Panc1 (cell line): ENCODE measurements around the gene ZFAND3.

ENCODE experiments used
- POLR2AphosphoS5 ChIP-seq: IDR thresholded peaks from 2 replicates; pipeline ENCODE4 v1.6.1; 2012; ENCODE audit warnings: mild to moderate bottlenecking, low read depth, low read length, moderate library complexity
- SIN3A ChIP-seq: IDR thresholded peaks from 2 replicates; pipeline ENCODE4 v1.6.1; 2012; ENCODE audit warnings: low read depth, mild to moderate bottlenecking, low read length, moderate library complexity, borderline replicate concordance; ENCODE audit not compliant: insufficient read depth
- TCF7L2 ChIP-seq: IDR thresholded peaks from 2 replicates; pipeline ENCODE4 v1.6.1; 2011; ENCODE audit warnings: mild to moderate bottlenecking, low read depth, low read length, inconsistent platforms
- TF ChIP-seq, protein P1 (sequence below): fragments of 450-650 bp; IDR thresholded peaks from 2 replicates; pipeline ENCODE4 v1.5.1; 2017; ENCODE audit warnings: mild to moderate bottlenecking
- TF ChIP-seq, protein P2 (sequence below), 2 experiments: IDR thresholded peaks; 2 replicates each; pipeline ENCODE4 v1.6.1; 2011 to 2012; ENCODE audit warnings: low read depth in 2 of 2, control low read depth in 1 of 2, low read length in 1 of 2, mild to moderate bottlenecking in 1 of 2, moderate library complexity in 1 of 2; ENCODE audit not compliant: insufficient read depth in 1 of 2

DNA sequence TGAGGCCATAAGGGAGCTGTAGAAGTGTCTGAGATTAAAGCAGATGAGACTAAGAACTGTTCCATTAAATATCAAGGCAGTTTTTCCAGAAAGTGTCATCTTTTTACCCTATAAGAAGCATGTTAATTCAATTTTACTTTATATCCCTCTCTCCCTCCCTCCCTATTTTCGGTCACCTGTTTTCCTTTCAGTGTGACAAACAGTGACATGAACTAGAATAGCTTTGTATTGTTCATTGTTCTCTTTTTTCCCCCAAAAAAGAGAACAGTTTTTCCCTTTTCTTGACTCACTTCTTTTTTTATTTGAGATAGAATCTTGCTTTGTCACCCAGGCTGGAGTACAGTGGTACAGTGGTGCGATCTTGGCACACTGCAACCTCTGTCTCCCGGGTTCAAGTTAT is 269.3 kb downstream of the ZFAND3 start:
- TF ChIP-seq, protein P1, sequence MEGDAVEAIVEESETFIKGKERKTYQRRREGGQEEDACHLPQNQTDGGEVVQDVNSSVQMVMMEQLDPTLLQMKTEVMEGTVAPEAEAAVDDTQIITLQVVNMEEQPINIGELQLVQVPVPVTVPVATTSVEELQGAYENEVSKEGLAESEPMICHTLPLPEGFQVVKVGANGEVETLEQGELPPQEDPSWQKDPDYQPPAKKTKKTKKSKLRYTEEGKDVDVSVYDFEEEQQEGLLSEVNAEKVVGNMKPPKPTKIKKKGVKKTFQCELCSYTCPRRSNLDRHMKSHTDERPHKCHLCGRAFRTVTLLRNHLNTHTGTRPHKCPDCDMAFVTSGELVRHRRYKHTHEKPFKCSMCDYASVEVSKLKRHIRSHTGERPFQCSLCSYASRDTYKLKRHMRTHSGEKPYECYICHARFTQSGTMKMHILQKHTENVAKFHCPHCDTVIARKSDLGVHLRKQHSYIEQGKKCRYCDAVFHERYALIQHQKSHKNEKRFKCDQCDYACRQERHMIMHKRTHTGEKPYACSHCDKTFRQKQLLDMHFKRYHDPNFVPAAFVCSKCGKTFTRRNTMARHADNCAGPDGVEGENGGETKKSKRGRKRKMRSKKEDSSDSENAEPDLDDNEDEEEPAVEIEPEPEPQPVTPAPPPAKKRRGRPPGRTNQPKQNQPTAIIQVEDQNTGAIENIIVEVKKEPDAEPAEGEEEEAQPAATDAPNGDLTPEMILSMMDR: no peak
- TF ChIP-seq POLR2AphosphoS5 (no peak), SIN3A (no peak), TCF7L2 (no peak)
- TF ChIP-seq, protein P2, sequence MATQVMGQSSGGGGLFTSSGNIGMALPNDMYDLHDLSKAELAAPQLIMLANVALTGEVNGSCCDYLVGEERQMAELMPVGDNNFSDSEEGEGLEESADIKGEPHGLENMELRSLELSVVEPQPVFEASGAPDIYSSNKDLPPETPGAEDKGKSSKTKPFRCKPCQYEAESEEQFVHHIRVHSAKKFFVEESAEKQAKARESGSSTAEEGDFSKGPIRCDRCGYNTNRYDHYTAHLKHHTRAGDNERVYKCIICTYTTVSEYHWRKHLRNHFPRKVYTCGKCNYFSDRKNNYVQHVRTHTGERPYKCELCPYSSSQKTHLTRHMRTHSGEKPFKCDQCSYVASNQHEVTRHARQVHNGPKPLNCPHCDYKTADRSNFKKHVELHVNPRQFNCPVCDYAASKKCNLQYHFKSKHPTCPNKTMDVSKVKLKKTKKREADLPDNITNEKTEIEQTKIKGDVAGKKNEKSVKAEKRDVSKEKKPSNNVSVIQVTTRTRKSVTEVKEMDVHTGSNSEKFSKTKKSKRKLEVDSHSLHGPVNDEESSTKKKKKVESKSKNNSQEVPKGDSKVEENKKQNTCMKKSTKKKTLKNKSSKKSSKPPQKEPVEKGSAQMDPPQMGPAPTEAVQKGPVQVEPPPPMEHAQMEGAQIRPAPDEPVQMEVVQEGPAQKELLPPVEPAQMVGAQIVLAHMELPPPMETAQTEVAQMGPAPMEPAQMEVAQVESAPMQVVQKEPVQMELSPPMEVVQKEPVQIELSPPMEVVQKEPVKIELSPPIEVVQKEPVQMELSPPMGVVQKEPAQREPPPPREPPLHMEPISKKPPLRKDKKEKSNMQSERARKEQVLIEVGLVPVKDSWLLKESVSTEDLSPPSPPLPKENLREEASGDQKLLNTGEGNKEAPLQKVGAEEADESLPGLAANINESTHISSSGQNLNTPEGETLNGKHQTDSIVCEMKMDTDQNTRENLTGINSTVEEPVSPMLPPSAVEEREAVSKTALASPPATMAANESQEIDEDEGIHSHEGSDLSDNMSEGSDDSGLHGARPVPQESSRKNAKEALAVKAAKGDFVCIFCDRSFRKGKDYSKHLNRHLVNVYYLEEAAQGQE (IDR thresholded peaks at IDR 0.05; ENCODE audit: insufficient read depth in 1 of 2, low read depth in 2 of 2, low read length in 1 of 2): no peak
